HG03159 (cell line): Measurements from ENCODE around the gene ZNF385D.

ENCODE experiments used
- ATAC-seq: cut with Tn5 transposase; IDR thresholded peaks from one replicate; pipeline ENCODE4 v1.9.1; 2021; ENCODE audit warnings: mild to moderate bottlenecking, moderate library complexity; ENCODE audit not compliant: unreplicated experiment

ZNF385D gene

DNA sequence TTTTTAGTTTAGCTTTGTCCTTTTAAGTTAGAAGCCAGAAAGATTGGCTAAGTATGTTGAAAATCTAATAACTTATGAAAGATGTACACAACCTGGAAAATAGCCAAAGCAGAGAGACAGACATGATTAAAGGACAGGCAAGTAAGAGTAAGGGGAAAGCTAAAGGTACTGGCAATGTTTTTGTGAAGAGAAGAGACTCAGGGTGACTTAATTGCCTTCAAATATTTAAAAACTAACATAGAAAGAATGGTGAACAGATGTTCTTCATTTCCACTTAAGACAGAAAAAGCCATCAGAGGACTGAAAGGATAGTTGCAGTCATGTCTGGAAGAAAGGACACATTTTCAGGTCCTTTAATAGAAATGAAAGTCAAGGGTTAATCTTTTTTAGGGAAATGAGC, 68.8 kb downstream of the ZNF385D start:
- no peak for ATAC-seq

DNA sequence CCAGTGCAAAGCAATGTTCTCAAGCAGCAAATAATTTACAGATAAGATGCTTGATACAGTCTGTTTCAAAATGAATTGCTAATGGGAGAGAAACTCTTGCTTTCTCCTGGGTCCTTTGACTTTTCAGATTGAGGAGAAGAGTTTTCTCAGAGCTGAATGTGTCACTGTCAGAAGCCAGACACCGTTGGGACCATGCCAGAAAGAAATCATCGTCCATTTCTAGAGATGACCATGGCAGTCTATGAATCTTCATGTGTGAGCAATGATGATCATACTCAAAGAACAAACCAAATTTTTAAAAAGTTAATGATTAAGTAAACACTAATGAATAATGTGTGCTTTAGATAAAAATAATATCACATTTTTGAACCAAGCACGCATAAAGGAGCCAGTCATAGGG, 77.6 kb downstream of the ZNF385D start:
- ATAC-seq, result no peak

DNA sequence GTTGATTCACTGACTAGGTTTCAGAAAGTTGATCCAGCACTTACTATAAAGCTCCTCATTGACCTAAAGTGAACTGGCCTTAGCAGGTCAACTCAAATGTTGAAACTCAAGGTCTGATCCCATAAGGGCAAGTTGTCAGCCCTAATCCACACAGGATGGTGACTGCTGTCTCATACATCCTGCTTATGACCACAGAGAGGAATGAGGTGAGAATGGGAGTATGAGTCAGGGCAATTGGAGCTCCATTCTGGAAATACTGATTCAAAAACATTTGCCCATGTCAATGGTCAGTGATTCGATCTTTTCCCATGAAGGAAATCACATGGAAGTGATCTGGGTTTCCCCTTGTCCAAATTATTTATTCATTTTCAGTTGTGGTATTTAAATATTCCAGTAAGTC, 78.7 kb downstream of the ZNF385D start:
- ATAC-seq, result no peak

DNA sequence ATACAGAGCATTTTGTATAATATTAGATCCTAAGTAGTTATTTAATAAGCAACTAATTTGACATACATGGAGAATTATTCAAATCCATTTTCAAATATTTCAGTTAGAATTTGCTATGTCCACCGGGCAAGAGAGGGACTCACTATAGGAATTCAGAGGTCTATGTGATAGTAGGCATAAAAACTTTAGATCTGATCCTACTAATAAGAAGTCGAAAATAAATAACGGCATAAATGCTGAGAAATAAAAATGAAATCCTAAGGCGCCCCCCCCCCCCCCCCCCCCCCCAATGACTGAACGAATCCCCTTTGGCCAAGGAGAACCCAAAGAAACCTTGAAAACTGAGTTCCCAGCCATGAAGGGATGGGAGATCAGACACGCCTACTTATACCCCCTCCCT, 80.6 kb downstream of the ZNF385D start:
- ATAC-seq, result no peak

DNA sequence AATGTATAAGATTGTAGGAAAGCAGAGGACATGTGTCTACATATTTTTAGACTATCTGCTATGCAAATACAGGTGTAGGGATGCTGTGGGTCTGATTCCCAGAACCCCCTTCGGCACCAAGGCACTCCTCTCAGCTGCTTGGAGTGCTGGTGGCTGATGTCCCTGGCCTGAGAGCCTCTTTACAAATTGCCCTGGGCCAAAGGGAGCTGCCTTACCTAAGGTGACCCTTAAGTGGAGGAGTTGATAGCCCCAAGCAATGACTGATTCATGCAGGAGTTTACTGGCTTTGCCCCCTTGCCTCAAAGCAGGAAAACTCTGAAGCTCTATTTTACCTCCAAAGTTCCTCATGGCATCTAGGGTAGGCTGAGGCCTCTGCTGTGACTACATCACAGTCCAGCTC, 83.0 kb downstream of the ZNF385D start:
- ATAC-seq, result no peak

DNA sequence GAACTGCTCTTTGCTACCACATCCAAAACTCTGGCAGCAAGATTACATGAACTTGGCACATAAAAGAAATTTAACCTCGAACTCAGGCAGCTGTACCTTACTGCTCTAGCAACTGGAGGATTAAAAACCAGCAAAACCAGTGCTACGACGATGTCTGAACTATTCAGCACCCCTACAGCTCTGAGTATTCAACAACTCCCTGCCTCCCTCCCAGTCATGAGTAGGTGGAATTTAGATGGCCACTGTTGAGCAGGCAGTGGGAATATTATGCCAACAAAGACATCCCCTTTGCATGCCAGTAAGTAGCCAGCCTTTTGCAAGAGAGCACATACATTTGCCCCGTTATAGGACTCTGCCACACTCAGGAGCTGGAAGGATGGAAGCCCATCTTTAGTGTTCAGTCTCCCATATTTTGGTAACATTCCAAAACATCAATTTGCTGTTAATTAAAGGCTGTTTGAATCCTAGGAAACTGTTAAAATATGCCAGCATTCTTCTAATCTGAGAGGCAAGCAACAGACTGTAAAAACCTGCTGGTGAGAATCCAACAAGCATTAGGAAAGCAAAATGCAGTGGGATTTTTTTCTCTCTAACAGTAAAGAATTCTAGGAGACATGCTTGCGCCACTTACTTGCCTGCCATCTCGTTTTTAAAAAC, 85.4 kb downstream of the ZNF385D start:
- no peak for ATAC-seq

DNA sequence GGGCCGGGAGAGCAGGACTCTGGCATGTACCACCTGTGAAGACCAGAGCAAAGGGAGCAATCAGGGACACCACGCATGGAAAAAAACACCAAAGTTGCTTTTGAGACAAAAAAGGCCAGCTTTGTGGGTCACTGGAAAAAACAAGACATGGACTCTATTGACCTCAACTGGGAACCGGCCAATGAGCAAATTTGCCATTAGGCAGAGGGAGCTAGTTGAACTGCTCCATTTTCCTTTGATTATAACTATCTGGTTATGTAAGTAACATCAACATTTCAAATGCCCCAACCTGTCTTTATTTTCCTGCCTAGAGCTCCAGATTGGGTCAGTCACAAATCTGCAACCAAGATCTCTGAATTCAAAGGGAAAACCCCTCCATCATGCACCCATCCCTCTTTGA, 86.0 kb downstream of the ZNF385D start:
- ATAC-seq, result no peak

DNA sequence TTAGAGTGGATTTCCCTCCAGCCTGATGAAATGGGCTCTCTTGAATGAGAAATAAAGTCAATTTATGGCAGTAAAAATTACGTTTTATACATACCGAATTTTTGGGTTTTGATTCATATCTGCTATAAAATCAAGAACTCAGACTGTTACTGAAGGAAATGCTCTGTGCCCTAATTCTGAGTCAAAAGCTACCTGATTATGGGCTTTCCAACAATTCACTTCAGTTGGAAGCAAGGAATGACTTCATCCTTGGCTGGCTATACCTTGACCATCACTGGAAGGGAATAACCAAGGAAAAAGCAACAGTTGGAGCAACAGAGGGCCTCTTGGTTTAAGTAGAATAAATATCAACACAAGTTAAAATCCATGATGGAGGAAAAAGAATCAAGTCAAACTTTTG, 88.6 kb downstream of the ZNF385D start:
- no peak for ATAC-seq

DNA sequence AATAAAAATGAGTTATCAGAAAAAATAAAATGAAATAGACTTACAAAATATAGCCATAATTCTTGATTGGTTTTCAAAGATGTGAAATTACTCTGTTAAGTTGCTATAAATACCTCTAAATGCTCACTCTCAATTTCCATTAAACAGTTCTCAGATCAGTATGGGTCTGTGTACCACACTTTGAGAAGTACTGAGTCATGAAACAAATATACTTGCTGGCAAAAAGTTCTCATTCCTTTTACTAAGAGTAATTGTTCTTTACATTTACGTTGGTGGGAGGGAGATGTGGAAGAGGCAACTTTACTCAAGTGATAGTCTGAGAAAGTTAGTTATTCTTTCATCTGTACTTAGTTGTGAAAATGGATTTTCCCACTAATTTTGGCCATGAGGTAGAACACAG, 96.3 kb downstream of the ZNF385D start:
- no peak for ATAC-seq

DNA sequence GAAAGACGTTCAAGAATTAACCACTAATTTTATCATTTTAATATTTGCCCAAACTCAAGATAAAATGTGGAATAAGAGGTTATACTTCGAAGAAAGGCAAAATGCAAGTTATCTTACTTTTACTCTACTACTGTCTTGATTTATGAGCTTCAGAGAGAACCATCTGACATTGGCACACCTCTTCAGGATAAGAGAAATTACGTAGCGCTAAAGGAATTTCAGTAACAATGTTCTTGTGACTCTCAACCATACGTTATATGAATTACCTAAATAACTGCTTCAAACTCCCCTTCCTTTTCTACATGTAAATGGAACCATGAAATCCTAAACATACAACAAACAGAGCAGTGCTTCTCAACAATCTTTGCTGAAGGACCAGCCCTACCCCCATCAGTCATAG, 96.8 kb downstream of the ZNF385D start:
- ATAC-seq, result no peak

DNA sequence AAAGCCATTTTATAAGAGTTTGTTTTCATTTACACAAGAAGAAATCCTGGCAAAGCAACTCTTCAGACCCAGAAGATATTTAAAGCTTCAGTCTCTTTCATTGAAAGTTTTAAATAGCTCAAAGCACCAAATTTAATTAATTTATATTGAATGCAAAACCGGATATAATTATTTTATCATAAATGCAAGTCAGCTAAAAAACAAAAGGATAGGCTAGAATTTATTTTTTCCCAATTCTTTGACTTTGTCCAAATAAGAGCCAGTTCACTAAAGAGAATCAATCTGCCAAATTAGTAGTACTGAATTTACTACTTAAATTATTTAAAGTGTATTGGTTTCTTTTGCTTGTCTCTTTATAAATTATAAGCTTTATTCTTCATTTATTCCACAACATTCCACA, 101.5 kb downstream of the ZNF385D start:
- ATAC-seq, result no peak

DNA sequence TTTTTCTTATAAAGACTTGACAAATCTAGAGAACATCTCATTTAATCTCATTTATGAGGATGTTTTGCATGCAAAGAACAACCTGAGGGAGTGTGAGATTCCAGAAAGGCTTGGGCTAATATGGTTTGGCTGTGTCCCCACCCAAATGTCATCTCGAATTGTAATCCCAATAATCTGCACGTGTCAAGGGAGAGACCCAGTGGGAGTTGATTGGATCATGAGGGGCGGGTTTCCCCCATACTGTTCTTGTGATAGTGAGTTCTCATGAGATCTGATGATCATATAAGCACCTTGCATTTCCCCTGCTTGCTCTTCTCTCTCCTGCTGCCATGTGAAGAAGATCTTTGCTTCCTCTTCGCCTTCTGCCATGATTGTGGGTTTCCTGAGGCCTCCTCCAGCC, 103.0 kb downstream of the ZNF385D start:
- ATAC-seq, result no peak

DNA sequence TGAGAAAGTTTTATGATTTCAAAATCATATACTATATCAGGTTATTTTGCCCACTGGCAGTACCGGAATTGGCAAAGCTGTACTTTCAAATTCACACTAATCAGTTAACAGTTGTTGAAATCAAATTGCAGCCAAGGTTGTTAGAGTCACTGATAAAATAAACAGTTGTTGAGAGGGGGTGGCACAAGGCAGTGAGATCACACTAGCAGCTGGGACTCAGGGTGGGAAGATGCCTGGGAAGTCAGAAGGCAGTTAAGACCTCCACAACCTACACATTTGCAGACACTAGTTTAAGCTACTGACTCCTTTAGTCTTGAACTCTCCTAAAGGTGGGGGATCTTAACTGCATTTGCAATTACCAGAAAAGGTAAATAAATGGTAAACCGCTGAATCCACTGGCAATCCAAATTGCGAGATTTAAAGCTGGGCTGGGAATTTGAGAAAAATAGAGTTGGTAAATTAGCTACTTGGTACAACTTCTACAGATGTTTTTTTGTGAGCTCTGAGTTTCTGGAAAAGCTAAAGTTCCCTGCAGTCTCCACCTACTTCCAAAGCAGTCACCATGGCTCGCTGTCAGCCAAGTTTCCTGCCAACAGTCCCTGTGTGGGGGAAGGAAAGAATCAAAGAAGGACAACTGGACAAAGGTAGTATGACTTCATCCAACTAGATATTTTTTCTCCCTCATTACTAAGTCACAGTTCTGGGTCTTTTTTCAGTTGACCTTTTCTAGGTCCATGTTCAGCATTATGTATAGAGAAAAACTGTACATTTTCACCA, 105.7 kb downstream of the ZNF385D start:
- no peak for ATAC-seq

DNA sequence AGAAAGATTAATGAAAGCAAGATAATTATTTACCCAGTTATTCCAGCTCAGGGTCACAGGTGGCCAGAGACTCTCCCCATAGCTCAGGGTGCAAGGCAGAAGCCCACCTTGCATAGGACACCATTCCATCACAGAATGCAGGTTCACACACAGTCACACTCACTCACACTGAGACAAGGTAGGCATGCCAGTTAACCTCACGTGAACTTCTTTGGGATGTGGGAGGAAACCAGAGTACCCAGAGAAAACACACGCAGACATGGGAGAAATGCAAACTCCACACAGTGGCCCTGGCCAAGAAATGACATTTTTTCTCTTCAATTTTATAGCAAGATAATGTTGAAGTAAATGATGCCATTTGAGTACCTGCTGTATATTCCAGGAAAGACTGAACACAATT, 106.7 kb downstream of the ZNF385D start:
- ATAC-seq, result no peak

DNA sequence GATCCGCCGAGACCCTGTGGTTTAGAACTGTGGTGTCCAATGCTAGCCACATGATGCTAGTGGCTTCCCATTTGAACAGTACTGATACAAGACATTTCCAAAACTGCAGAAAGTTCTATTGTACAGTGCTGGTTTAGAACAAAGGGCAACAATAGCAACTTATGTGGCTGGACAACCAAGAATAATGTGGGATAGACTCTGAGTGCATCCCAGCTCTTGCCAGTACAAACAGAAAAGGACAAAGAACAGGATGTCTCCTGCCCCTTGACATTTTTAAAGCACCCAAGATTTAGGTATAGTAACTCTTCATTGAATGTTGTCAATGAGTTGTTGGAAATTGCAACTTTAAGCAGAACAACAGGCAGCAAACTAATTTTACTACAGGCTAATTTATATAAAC, 107.3 kb downstream of the ZNF385D start:
- no peak for ATAC-seq

DNA sequence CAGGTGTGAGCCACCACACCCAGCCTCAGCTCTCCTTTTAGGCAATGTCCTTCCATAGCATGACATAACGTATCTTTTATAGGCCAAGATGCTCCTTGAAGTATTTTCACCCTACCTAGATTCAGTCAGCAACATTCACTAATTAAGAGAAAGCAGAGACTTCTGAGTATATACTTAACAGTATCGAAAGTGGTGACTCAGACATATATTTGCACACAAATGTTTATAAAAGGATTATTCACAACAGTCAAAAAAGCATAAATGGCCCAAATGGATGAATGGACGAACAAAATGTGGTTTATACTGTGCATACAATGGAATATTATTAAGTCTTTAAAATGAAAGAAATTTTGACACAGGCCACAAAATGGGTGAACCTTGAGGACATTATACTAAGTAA, 108.6 kb downstream of the ZNF385D start:
- ATAC-seq, result no peak

DNA sequence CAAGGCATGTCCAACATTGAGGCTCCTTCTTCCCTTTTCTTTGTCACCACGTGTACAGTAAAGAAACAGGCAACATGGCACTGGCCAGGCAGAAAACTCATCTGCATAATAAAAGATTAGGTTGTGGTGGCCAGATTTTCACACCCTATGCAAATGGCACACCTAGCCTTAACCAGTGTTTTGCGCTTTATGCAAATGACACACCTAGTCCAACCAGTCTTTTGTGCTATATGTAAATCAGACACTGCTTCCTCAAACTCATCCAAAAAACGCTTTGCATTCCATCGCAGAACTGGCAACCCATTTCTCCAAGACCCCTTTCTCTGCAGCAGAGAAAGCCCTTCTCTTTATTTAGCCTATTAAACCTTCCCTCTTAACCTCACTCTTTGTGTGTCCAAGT, 109.1 kb downstream of the ZNF385D start:
- no peak for ATAC-seq

DNA sequence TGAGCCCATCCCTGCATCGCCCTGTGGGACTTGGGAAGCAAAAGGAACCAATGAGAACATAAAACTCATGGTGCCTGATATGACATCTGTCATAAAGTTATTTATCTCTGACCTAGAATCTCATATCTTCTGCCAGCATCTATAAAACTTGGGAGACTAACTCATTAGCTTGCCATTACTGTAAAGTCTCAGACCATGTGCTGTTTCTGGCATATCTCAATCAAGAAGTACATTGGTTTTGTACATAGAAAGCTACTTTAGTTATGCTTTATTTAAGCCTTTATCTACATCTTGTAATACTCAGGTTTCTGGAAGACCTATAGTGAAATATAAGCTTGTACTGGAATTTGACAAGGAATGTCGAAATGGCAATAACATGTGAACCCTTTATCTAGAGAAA, 112.5 kb downstream of the ZNF385D start:
- no peak for ATAC-seq

DNA sequence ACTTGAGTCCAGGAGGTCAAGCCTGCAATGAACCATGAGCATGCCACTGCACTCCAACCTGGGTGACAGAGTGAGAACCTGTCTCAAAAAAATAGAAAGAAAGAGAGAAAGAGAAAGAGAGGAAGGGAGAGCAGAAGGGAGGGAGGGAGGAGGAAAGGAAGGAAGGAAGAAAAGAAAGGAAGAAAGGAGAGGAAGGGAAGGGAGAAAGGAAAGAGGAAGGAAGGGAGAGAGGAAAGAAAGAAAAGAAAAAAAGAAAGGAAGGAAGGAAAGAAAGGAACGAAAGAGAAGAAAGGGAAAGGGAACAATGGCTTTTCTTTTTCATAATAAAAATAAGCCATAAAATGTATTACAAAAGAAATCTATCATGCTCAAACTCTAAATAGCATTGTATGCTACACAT, 116.9 kb downstream of the ZNF385D start:
- no peak for ATAC-seq

DNA sequence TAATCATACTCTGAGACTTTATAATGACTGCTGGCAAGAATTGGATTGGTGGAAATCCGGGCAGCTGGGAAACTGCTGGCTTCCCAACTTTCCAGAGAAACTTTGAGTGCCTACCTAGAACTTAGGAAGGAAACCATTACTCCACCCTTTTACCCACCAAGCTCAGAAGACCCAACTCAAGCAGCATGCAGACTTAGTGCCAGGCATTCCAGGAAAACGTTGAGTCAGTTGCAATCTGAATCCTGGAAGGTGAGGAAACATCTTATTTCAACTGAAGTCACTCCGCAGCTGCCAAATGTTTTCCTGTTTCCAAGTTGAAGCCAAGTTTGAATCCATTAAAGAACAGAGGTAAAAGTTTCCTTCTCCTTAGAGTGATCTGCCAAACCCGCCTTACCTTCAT, 126.5 kb downstream of the ZNF385D start:
- ATAC-seq, result no peak

DNA sequence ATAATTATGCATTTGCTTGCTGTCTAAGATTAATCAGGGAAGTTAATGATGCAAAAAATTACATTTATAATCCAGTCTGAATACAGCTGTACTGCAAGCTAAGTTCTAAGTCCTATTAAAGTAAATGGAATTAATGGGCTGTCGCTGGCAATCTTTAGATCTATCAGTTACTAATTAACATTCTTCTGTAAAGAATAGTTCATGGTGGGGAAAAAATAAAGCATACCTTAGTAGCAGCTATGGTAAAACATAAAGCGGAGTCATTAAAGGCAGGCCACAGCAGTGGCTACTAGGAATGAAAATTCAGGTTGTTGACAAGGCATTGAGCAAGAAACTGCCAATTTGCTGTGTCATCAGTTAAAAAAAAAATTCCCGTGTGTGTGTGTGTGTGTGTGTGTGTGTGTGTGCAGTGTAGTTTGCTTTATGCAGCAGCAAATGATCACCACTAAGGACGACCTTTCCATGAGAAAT, 129.8 kb downstream of the ZNF385D start:
- ATAC-seq, result no peak

DNA sequence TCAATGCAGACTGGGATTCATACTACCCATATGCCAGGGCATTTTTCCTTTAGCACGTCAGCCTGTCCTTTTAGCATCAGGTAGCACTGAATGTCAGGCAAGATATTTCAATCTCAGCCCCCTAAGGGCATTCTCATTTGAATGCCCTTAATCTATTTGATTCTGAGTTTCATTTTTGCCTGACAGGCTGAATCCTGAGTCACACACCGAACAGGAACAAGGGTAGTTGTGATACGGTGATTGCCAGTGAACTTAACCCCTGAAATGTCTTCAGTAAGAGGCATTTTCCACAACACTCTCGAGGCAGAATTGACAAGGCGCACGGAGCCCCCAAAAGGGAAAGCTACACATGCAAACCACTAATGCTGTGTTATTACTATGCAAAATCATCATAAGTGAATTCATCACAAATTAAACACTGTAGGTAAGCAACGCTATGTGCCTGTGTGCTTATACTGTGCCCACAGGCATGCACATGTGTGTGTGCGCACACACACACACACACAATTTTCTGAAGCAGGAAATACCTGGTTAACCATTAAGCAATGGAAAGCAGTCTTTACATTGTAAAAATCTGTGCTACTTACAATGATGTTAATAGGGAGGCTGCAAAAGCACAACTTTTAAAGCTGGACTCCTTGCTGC, 130.4 kb downstream of the ZNF385D start:
- ATAC-seq, result no peak
